Endothelial cell of umbilical vein (primary cell): ENCODE data around the gene CTSV. TPM values are rescaled to one million over a fixed set of nuclear protein-coding genes. Genes with fewer than 3 reads are reported as not detected.
"Not testable (repeated sequence)": the region's sequence is repeated elsewhere in the genome, so short reads cannot be mapped to it uniquely, and the experiment has no call there.

Source experiments
- BruUV-seq: library from RNA; stranded (reverse); fragments of 400-500 nt; replicated peaks from 2 replicates; lab custom pipeline; 2021; lab: Mats Ljungman, UMichigan
- CTCF ChIA-PET: fragments of 300-600, 350-600 bp; sonication (Branson Sonifier 250); formaldehyde crosslinking; loops from one replicate; lab custom pipeline; 2021; ENCODE audit warnings: antibody characterized with exemption, inconsistent platforms; lab: Charles Lee
- POLR2A ChIA-PET: fragments of 300-600, 350-600 bp; sonication (Branson Sonifier 250); formaldehyde crosslinking; loops from one replicate; lab custom pipeline; 2021; ENCODE audit warnings: antibody characterized with exemption, inconsistent platforms; lab: Charles Lee
- DNase-seq: peaks from one replicate; pipeline ENCODE4 v3.0.0-alpha.2; 2011; ENCODE audit warnings: low read depth, low spot score
- FAIRE-seq: peaks from 2 replicates; lab custom pipeline; 2011; peaks lifted over from hg19 to GRCh38; lab: Jason Lieb, UNC
- H2AFZ ChIP-seq: 2 replicates; pipeline ENCODE4 v1.6.0; 2012; ENCODE audit warnings: low read depth, low read length, control low read depth, inconsistent platforms
- H3K27ac ChIP-seq: 2 replicates; pipeline ENCODE4 v1.5.1; 2011; ENCODE audit warnings: low read depth, mild to moderate bottlenecking, control low read depth, low read length, moderate library complexity; ENCODE audit not compliant: insufficient read depth
- H3K27me3 ChIP-seq, 2 experiments: 2 replicates each; pipeline versions ENCODE4 v1.6.0 to v1.6.1; 2011; ENCODE audit warnings: low read length in 2 of 2, mixed read lengths in 1 of 2; ENCODE audit not compliant: control insufficient read depth in 2 of 2, insufficient read depth in 2 of 2
- H3K36me3 ChIP-seq, 2 experiments: 2 replicates in 1 of 2; 3 replicates in 1 of 2; pipeline ENCODE4 v1.5.1; 2011; ENCODE audit warnings: low read length in 2 of 2, mild to moderate bottlenecking in 1 of 2, moderate library complexity in 1 of 2; ENCODE audit not compliant: control insufficient read depth in 2 of 2, insufficient read depth in 2 of 2; ENCODE audit errors: extremely low read depth in 1 of 2
- H3K4me1 ChIP-seq: 3 replicates; pipeline ENCODE4 v1.5.1; 2011; ENCODE audit warnings: mild to moderate bottlenecking, low read length; ENCODE audit not compliant: control insufficient read depth, insufficient read depth; ENCODE audit errors: extremely low read depth
- H3K4me2 ChIP-seq: 2 replicates; pipeline ENCODE4 v1.6.1; 2011; ENCODE audit warnings: low read length, control low read depth, mixed read lengths; ENCODE audit not compliant: insufficient read depth
- H3K4me3 ChIP-seq, 3 experiments: fragments of 200-600 bp in 1 of 3; sonication (generic), shearing (Covaris generic) in 1 of 3; replicated peaks in 1 of 3; 2 replicates each; pipeline ENCODE4 v1.5.1; 2011 to 2016; ENCODE audit warnings: control low read depth in 3 of 3, low read length in 3 of 3, mild to moderate bottlenecking in 2 of 3, inconsistent platforms in 1 of 3, low read depth in 1 of 3, moderate library complexity in 1 of 3; ENCODE audit not compliant: insufficient read depth in 1 of 3
- H3K79me2 ChIP-seq: 2 replicates; pipeline ENCODE4 v1.6.0; 2012; ENCODE audit warnings: low read length, inconsistent platforms; ENCODE audit not compliant: control insufficient read depth, insufficient read depth
- H3K9ac ChIP-seq: replicated peaks from 2 replicates; pipeline ENCODE3; 2011; ENCODE audit warnings: low read length, control low read depth; ENCODE audit not compliant: insufficient read depth; ENCODE audit errors: extremely low read depth
- H3K9me1 ChIP-seq: replicated peaks from 3 replicates; pipeline ENCODE4 v1.6.0; 2011; ENCODE audit warnings: mild to moderate bottlenecking, low read length; ENCODE audit not compliant: control insufficient read depth, insufficient read depth; ENCODE audit errors: extremely low read depth
- H3K9me3 ChIP-seq: replicated peaks from 2 replicates; pipeline ENCODE4 v1.5.1; 2012; ENCODE audit warnings: low read length, inconsistent platforms; ENCODE audit not compliant: control insufficient read depth, insufficient read depth
- H4K20me1 ChIP-seq: replicated peaks from 2 replicates; pipeline ENCODE3; 2011; ENCODE audit warnings: mild to moderate bottlenecking, low read length; ENCODE audit not compliant: control insufficient read depth, insufficient read depth; ENCODE audit errors: extremely low read depth
- EZH2 ChIP-seq: IDR thresholded peaks from 2 replicates; pipeline ENCODE4 v1.6.1; 2012; ENCODE audit warnings: borderline replicate concordance, low read depth, mild to moderate bottlenecking, moderate library complexity, low read length, inconsistent platforms; ENCODE audit not compliant: severe bottlenecking
- FOS ChIP-seq: IDR thresholded peaks from 2 replicates; pipeline ENCODE4 v1.6.1; 2011; ENCODE audit warnings: mild to moderate bottlenecking, low read length, moderate library complexity, borderline replicate concordance; ENCODE audit not compliant: insufficient read depth
- GATA2 ChIP-seq: IDR thresholded peaks from 2 replicates; pipeline ENCODE4 v1.7.0; 2011; ENCODE audit warnings: low read depth, mild to moderate bottlenecking, moderate library complexity, mixed read lengths, low read length; ENCODE audit not compliant: insufficient read length, insufficient read depth
- JUN ChIP-seq: IDR thresholded peaks from 2 replicates; pipeline ENCODE4 v1.6.1; 2011; ENCODE audit warnings: borderline replicate concordance, low read depth; ENCODE audit not compliant: insufficient read length, insufficient read depth
- MYC ChIP-seq: IDR thresholded peaks from one replicate; pipeline ENCODE4 v1.6.1; 2011; ENCODE audit warnings: mild to moderate bottlenecking, low read depth, low read length
- POLR2A ChIP-seq: IDR thresholded peaks from 2 replicates; pipeline ENCODE4 v1.6.1; 2012; ENCODE audit warnings: low read depth, mild to moderate bottlenecking, control low read depth, low read length
- POLR2AphosphoS5 ChIP-seq: IDR thresholded peaks from 2 replicates; pipeline ENCODE4 v1.6.1; 2012; ENCODE audit warnings: low read depth, mild to moderate bottlenecking, control low read depth, low read length, moderate library complexity; ENCODE audit not compliant: insufficient read depth
- dilution Hi-C: fragments of 300-500 bp; cut with MboI; formaldehyde crosslinking; loops from one replicate; pipeline ENCODE4 v1.15.0; 2019; ENCODE audit warnings: low sequenced_read_pairs; ENCODE audit not compliant: extremely low pct_ligation_motif_present
- intact Hi-C: fragments of 100-400 bp; cut with micrococcal nuclease; formaldehyde crosslinking; loops from one replicate; pipeline ENCODE4 v1.10.0; 2022
- polyA plus RNA-seq, 4 experiments: library from polyadenylated mRNA; depleted of rRNA in 3 of 4; stranded (reverse) in 3 of 4; unstranded in 1 of 4; fragments of >200 nt; gene quantifications; 2 replicates each; pipeline versions ENCODE4 v1.2.1 to v1.2.3, GENCODE V29; 2011 to 2012; ENCODE audit warnings: missing spikeins in 1 of 4
- total RNA-seq: library from RNA; stranded (reverse); gene quantifications from 2 replicates; pipeline ENCODE4 v1.2.3, GENCODE V29; 2021
- TF ChIP-seq, protein P1 (sequence below): IDR thresholded peaks from 2 replicates; pipeline ENCODE4 v1.6.1; 2011; ENCODE audit not compliant: insufficient read depth, insufficient read length
- TF ChIP-seq, protein P2 (sequence below), 2 donors: IDR thresholded peaks; 1 replicate in 1 of 2; 2 replicates in 1 of 2; pipeline ENCODE4 v1.5.1; 2011; ENCODE audit warnings: low read length in 2 of 2, mild to moderate bottlenecking in 2 of 2, moderate library complexity in 2 of 2, control low read depth in 1 of 2, inconsistent platforms in 1 of 2, low read depth in 1 of 2; ENCODE audit not compliant: insufficient read depth in 1 of 2; ENCODE audit errors: extremely low read depth in 1 of 2

The CTSV gene
- total and polyA plus RNA-seq, 2 donors (not counting 3 experiments of a cell fraction or from before 2014, with no cell fraction given): 0.80 to 1.3 TPM

DNA sequence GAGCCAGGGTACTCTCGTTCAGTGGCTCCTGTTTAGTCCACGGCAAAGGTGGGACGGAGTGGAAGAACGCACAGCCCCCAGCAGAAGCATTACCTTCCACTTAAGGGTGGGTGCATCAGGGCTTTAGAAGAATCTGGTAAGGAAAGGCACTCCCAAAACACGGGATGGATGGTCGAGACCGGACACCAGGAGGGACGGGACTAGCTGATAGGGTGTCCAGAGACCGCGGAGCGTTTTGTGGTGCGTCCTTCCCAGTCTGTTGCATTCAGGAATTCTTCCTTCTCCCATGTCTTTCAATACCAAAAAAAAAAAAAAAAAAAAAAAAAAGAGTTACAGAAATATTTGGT, 545 bp upstream of the CTSV start:
- peak overlapping the region; percentile 33 to 56 (median 38) for H3K4me3 ChIP-seq
- intact Hi-C loops (no loop called here), dilution Hi-C loops (no loop called here)
- H3K36me3 ChIP-seq: no peaks in the 10 kb centered on the region
- ChIA-PET CTCF (interaction anchor here (0.7 to 1.5 kb wide), 5 partner anchors 11 to 345 kb away, joined by 3 to 7 read pairs (median 4); no protein-coding TSS in a partner anchor), POLR2A (no interaction called here)
- TF ChIP-seq GATA2 (no peak), POLR2AphosphoS5 (no peak), EZH2 (no peak), JUN (no peak), FOS (no peak), MYC (no peak), POLR2A (no peak)
- TF ChIP-seq, protein P1, sequence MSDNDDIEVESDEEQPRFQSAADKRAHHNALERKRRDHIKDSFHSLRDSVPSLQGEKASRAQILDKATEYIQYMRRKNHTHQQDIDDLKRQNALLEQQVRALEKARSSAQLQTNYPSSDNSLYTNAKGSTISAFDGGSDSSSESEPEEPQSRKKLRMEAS: no peak
- TF ChIP-seq, protein P2, sequence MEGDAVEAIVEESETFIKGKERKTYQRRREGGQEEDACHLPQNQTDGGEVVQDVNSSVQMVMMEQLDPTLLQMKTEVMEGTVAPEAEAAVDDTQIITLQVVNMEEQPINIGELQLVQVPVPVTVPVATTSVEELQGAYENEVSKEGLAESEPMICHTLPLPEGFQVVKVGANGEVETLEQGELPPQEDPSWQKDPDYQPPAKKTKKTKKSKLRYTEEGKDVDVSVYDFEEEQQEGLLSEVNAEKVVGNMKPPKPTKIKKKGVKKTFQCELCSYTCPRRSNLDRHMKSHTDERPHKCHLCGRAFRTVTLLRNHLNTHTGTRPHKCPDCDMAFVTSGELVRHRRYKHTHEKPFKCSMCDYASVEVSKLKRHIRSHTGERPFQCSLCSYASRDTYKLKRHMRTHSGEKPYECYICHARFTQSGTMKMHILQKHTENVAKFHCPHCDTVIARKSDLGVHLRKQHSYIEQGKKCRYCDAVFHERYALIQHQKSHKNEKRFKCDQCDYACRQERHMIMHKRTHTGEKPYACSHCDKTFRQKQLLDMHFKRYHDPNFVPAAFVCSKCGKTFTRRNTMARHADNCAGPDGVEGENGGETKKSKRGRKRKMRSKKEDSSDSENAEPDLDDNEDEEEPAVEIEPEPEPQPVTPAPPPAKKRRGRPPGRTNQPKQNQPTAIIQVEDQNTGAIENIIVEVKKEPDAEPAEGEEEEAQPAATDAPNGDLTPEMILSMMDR (IDR thresholded peaks at IDR 0.05; ENCODE audit: extremely low read depth in 1 of 2, insufficient read depth in 1 of 2, low read depth in 1 of 2, low read length in 2 of 2): no peak
- no peaks in the 10 kb centered on the region for H4K20me1 ChIP-seq
- no peaks in the 10 kb centered on the region for H3K79me2 ChIP-seq
- H3K9me1 ChIP-seq: no peaks in the 10 kb centered on the region
- no peaks in the 10 kb centered on the region for H3K9me3 ChIP-seq
- peak; percentile 49 for FAIRE-seq
- DNase-seq: no peak
- H3K27me3 ChIP-seq: peaks cover 18 to 30% of the 10 kb centered on the region in 2 experiments
- H3K9ac ChIP-seq: peak overlapping the region; percentile 28
- no TSS peak for BruUV-seq
- H2AFZ ChIP-seq: peak overlapping the region; percentile 90
- H3K4me2 ChIP-seq: peak overlapping the region; percentile 75
- no peak overlapping the region for H3K27ac ChIP-seq
- peaks cover 10% of the 10 kb centered on the region for H3K4me1 ChIP-seq

DNA sequence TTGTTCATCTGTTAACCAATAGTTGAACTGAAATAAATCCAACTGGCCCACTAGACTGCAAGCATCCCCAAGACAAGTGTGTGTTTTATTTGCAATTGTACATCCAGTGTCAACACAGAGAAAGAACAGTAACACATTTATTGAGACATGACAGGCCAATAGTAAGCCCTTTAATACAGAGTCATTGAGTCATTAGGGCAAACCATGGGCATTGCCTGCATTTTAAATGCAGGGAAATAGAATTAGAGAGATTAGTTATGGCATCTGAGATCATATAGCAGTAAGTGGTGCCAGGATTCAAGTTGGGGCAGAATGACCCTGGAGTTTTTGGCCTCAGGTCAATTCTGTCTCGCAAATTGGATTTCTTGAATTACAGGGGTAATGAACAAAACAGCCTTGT, 15.4 kb downstream of the CTSV start:
- H3K27ac ChIP-seq, dilution Hi-C loops, H3K36me3 ChIP-seq, H3K4me3 ChIP-seq, FAIRE-seq, H3K4me1 ChIP-seq, H3K27me3 ChIP-seq, POLR2A ChIA-PET, H3K9ac ChIP-seq, intact Hi-C loops, H3K9me1 ChIP-seq, H3K9me3 ChIP-seq, H4K20me1 ChIP-seq, H3K4me2 ChIP-seq, CTCF ChIA-PET, BruUV-seq, H3K79me2 ChIP-seq, DNase-seq, H2AFZ ChIP-seq: not testable (repeated sequence)
